K562 treated with DMSO at 1 percent for 48 hours (cell line): ENCODE results near the gene FGF8. TPM values are rescaled to one million over a fixed set of nuclear protein-coding genes. Genes with fewer than 3 reads are reported as not detected.

Experiments
- total RNA-seq: library from RNA; unstranded; fragments of 300-600 nt; gene quantifications from 2 replicates; pipeline ENCODE4 v1.2.3, GENCODE V29; 2022; ENCODE audit warnings: low replicate concordance; ENCODE audit errors: extremely low read depth

Gene FGF8
- total RNA-seq = not detected in 2 replicates

GRCh38 chr10:101775273-101776160 lies at the start of gene FGF8:
TSS of gene FGF8 (minus strand) at chr10:101776114. CDS start at chr10:101775900, 214 bp downstream.

DNA sequence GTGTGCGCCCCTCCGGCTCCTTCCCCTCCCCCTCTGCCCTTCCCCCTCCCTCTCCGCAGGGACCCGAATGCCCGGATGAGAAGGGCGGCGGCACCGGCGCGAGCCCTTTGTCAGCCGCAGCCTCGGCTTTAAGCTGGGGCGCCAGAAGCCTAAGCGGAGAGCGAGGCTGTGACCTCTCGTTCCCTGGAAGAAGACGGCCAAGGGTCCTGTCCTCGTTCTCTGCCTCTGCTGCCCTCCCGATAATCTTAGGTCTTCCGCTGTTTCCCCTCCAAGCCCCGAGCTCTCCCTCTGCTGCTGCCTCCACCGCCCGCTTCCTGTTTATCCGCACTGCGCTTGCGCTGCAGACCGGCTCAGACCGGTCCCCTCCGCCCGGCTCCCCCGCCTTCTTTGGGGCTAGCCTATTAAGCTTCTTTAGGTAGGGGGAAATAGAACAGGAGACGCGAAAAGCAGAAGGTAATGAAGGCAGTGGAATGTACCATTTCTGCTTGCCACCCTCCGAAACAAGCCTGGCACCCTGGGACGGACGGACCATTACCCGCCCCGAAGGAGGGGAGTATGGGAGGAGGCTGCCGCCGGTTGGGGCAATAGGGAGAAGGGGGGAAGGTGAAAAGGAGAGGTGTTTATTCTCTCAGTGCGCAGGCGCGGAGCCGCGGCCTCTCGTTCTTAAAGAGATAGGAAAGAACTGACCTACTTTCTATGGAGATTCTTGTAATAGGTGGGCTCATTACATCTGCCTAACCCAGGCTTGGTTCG lies 42.4 kb upstream of the FGF8 start, which contains the start of gene OGA:
Gene OGA, minus strand, starts transcription at position 326 of the 753 bp plus-strand sequence. CDS start 422 bp downstream, outside the sequence.

GRCh38 chr10:101782811-101783735 lies 7.2 kb upstream of the FGF8 start, which contains the start of gene NPM3:
TSS of gene NPM3 (minus strand) at chr10:101783446. CDS start at chr10:101783390, 56 bp downstream.

Other genes with a start within 250 kb of the FGF8 start
- gene POLL, start 187.9 kb downstream of the FGF8 start, total RNA-seq = not detected in 2 replicates
- gene DPCD, start 187.8 kb downstream of the FGF8 start, total RNA-seq = not detected in 2 replicates
- not detected in 2 replicates for gene FBXW4, start 80.9 kb downstream of the FGF8 start, total RNA-seq
- 631 TPM in 1 of 2 replicates, not detected in the other for gene NPM3, start 7.3 kb upstream of the FGF8 start, total RNA-seq
- gene OGA, start 42.3 kb upstream of the FGF8 start, total RNA-seq = not detected in 2 replicates
- gene KCNIP2, start 67.7 kb upstream of the FGF8 start, total RNA-seq = not detected in 2 replicates